ENCODE measurements around the gene VGF.
"Not testable (repeated sequence)": the region's sequence is repeated elsewhere in the genome, so short reads cannot be mapped to it uniquely, and the experiment has no call there.

VGF gene

DNA sequence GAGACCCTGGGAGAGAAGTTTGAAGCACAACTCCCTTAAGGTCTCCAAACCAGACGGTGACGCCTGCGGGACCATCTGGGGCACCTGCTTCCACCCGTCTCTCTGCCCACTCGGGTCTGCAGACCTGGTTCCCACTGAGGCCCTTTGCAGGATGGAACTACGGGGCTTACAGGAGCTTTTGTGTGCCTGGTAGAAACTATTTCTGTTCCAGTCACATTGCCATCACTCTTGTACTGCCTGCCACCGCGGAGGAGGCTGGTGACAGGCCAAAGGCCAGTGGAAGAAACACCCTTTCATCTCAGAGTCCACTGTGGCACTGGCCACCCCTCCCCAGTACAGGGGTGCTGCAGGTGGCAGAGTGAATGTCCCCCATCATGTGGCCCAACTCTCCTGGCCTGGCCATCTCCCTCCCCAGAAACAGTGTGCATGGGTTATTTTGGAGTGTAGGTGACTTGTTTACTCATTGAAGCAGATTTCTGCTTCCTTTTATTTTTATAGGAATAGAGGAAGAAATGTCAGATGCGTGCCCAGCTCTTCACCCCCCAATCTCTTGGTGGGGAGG is 27.6 kb downstream of the VGF start:
- peak overlapping the region; percentile 78 to 93 for H3K27ac Mint-ChIP-seq
- ATAC-seq (no peak), DNase-seq (no peak)
- peak overlapping the region; percentile 60 to 66 for H3K4me3 Mint-ChIP-seq
- peaks cover 69% of the 10 kb centered on the region for H3K4me1 Mint-ChIP-seq
- H3K9me3 Mint-ChIP-seq = no peaks in the 10 kb centered on the region
- H3K27me3 Mint-ChIP-seq = peaks cover 44% of the 10 kb centered on the region

DNA sequence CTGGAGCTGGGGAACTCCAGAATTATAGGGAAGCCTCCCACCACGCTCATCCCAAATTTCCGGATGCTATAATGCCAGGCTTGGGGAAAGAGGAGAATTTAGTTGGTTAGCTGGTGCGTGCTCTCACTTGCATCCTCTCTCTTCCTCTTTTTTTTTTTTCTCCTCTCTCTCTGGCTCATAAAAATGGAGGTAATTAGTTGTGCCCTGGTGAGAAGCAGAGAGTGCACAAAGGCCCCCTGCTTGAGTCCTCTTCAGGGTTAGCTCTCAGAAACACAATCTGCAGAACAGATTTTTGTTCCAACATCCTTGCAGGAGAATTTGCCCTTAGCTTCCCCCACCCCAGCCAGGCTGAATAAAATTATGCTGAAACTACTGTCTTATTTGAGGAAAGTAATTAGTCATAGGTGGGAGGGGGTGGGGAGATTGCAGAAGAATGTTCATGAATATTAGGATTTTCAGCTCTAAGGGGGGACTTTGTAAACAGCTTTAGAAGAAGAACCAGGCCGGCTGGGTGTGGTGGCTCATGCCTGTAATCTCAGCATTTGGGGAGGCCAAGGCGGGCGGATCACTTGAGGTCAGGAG is 30.9 kb downstream of the VGF start:
- Mint-ChIP-seq H3K4me1 (peaks cover 47% of the 10 kb centered on the region), H3K4me3 (no peak overlapping the region), H3K27me3 (peaks cover 70% of the 10 kb centered on the region), H3K27ac (no peak overlapping the region), H3K9me3 (no peaks in the 10 kb centered on the region)
- no peak for DNase-seq
- no peak for ATAC-seq

DNA sequence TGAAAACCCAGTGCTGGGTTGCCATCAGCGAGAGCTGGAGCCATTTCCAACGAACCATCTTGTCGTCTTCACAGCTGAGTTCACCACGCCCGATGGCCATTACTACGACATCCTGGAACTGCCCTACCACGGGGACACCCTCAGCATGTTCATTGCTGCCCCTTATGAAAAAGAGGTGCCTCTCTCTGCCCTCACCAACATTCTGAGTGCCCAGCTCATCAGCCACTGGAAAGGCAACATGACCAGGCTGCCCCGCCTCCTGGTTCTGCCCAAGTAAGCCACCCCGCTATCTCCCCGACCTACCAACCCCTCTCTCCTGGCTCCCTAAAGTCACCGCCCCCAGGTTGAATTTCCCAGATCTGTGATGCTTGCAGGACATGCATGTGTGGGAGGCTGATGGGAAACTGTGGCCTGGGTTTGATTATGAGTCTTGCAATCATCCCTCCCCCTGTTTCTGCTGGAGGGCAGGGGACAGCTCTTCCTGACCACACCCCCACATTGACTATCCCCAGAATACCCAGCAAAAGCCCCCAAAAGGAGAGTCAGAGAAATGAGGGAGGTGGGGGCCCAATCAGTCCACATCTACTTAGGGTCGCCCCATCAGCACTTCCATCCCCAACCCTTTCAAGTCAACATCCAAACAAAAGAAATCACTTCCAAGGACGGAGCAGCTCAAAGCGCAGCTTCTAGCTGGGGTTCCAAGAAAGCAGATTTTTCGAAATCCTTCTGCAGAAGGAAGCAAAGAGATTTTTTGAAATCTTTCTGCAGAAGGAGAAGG is 31.6 kb downstream of the VGF start:
- no peak overlapping the region for H3K27ac Mint-ChIP-seq
- H3K27me3 Mint-ChIP-seq = peaks cover 76% of the 10 kb centered on the region
- peaks cover 43% of the 10 kb centered on the region for H3K4me1 Mint-ChIP-seq
- H3K4me3 Mint-ChIP-seq = no peak overlapping the region
- no peaks in the 10 kb centered on the region for H3K9me3 Mint-ChIP-seq
- ATAC-seq (no peak), DNase-seq (no peak)

DNA sequence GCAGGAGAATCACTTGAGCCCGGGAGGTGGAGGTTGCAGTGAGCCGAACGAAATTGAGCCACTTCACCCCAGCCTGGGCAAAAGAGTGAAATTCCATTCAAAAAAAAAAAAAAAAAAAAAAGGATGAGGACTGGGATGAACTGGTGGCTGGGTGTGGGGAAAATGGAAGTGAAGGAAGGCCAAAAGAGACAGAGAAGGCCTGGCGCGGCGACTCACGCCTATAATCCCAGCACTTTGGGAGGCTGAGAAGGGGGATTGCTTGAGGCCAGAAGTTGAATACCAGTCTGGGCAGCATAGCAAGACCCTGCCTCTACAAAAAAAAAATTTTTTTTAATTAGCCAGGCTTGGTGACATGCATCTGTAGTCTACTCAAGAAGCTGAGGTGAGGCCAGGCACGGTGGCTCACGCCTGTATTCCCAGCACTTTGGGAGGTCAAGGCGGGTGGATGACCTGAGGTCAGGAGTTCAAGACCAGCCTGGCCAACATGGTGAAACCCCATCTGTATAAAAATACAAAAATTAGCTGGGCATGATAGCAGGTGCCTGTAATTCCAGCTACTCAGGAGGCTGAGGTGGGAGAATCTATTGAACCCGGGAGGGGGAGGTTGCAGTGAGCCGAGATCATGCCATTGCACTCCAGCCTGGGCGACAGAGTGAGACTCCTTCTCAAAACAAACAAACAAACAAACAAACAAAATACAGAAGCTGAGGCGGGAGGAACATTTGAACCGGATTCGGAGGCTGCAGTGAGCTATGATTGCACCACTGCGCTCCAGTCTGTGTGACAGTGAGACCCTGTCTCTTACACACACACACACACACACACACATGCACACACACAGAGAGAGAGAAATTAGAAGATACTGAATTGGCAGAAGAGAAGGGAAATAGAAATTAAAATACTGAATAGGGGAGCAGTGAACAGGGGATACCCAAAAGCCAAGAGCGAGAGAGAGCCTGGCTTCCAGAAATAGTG is 32.5 kb downstream of the VGF start:
- not testable (repeated sequence) for H3K9me3 Mint-ChIP-seq, ATAC-seq, H3K27ac Mint-ChIP-seq, H3K4me3 Mint-ChIP-seq, DNase-seq
- peaks cover 84% of the 10 kb centered on the region for H3K27me3 Mint-ChIP-seq
- H3K4me1 Mint-ChIP-seq = peaks cover 40% of the 10 kb centered on the region

DNA sequence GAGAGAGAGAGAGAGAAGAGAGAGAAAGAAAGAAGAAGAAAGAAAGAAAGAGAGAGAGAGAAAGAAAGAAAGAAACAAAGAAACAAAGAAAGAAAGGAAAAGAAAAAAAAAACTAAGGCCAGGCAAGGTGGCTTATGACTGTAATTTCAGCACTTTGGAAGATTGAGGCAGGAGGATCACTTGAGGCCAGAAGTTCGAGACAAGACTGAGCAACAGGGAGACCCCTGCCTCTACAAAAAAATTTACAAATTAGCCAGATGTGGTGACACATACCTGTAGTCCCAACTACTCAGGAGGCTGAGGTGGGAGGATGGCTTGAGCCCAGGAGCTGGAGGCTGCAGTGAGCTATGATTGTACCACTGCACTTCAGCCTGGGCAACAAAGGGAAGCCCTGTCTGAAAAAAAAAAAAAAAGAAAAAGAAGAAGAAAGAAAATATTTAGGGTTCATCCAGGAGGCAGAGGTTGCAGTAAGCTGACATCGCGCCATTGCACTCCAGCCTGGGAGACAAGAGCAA is 35.7 kb downstream of the VGF start:
- Mint-ChIP-seq H3K27me3 (peaks cover 91% of the 10 kb centered on the region), H3K9me3 (no peaks in the 10 kb centered on the region), H3K4me3 (no peak overlapping the region), H3K27ac (no peak overlapping the region), H3K4me1 (peaks cover 50% of the 10 kb centered on the region)
- DNase-seq = no peak
- ATAC-seq = no peak

DNA sequence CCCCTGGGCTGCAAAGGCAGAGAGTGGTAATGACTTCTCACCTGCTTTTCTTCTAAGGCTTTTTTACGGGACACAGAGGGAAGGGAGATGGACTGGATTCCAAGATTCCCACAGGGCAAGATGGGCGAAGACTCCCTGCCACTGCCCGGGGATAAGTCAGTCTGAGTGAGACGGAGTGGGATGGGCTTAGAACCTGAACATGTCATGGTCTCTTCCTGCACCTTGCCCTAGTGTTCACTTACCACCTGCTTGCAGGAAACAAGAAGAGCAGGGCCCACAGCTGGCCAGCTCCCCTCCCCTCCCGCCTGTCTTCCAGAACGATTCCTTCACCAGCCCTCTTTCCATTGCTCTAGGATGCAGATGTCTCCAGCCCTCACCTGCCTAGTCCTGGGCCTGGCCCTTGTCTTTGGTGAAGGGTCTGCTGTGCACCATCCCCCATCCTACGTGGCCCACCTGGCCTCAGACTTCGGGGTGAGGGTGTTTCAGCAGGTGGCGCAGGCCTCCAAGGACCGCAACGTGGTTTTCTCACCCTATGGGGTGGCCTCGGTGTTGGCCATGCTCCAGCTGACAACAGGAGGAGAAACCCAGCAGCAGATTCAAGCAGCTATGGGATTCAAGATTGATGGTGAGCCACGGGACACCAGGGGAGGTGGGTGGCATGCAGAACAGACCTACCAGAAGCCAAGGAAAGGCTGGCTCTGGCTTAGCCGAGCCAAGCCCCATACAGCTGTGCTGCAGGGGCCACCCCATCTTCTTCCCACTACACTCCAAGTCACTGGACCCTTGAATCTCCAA is 37.1 kb downstream of the VGF start:
- no peaks in the 10 kb centered on the region for H3K9me3 Mint-ChIP-seq
- ATAC-seq (no peak), DNase-seq (no peak)
- no peak overlapping the region for H3K4me3 Mint-ChIP-seq
- H3K27ac Mint-ChIP-seq = no peak overlapping the region
- peaks cover 47% of the 10 kb centered on the region for H3K4me1 Mint-ChIP-seq
- peaks cover 89% of the 10 kb centered on the region for H3K27me3 Mint-ChIP-seq

DNA sequence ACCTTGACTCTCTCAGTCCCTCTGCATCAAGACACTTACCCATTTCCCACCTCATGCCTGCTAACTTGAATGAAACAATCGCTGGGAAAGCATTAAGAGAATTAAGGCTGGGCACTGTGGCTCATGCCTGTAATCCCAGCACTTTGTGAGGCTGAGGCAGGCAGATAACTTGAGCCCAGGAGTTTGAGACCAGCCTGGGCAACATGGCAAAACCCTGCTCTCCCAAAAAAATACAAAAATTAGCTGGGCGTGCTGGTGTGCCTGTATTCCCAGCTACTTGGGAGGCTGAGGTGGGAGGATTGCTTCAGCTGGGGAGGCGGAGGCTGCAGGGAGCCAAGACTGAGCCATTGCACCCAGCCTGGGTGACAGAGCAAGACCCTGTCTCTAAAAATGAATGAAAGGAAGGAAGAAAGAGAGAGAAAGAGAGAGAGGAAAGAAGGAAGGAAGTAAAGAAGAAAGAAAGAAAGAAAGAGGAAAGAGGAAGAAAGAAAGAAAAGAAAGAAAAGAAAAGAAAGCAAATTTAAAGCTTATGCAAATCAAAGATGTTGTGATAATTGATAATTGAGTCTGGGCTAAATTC is 37.8 kb downstream of the VGF start:
- Mint-ChIP-seq H3K4me3 (peak overlapping the region; percentile 63 to 77), H3K9me3 (no peaks in the 10 kb centered on the region), H3K27me3 (peaks cover 91% of the 10 kb centered on the region), H3K4me1 (peaks cover 54% of the 10 kb centered on the region), H3K27ac (no peak overlapping the region)
- DNase-seq = no peak
- ATAC-seq = no peak

DNA sequence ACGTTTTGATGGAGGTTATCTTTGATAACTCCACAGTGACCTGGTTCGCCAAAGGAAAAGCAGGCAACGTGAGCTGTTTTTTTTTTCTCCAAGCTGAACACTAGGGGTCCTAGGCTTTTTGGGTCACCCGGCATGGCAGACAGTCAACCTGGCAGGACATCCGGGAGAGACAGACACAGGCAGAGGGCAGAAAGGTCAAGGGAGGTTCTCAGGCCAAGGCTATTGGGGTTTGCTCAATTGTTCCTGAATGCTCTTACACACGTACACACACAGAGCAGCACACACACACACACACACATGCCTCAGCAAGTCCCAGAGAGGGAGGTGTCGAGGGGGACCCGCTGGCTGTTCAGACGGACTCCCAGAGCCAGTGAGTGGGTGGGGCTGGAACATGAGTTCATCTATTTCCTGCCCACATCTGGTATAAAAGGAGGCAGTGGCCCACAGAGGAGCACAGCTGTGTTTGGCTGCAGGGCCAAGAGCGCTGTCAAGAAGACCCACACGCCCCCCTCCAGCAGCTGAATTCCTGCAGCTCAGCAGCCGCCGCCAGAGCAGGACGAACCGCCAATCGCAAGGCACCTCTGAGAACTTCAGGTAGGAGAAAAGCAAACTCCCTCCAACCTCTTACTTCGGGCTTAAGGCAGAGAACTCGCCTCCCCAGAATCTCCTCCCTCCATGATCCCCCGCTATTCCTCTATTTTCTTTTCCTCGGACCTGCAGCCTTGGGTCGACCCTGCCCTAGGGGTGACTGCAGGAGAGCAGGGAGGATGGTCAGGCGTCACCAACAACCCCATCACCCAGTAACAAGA is 38.5 kb downstream of the VGF start, which contains the start of gene SERPINE1:
Gene SERPINE1 (plus strand): TSS at position 454 of the 809 bp plus-strand sequence. CDS start 1,290 bp downstream, outside the sequence.
- Mint-ChIP-seq H3K4me3 (peak within 1 kb of the TSS; percentile 63 to 77), H3K4me1 (peaks cover 61% of the 10 kb centered on the region), H3K9me3 (no peaks in the 10 kb centered on the region), H3K27me3 (peaks cover 91% of the 10 kb centered on the region), H3K27ac (peak within 1 kb of the TSS in 1 of 2 donors; percentile 36)
- ATAC-seq (peak; percentile 86), DNase-seq (peak; percentile 54 to 64)

DNA sequence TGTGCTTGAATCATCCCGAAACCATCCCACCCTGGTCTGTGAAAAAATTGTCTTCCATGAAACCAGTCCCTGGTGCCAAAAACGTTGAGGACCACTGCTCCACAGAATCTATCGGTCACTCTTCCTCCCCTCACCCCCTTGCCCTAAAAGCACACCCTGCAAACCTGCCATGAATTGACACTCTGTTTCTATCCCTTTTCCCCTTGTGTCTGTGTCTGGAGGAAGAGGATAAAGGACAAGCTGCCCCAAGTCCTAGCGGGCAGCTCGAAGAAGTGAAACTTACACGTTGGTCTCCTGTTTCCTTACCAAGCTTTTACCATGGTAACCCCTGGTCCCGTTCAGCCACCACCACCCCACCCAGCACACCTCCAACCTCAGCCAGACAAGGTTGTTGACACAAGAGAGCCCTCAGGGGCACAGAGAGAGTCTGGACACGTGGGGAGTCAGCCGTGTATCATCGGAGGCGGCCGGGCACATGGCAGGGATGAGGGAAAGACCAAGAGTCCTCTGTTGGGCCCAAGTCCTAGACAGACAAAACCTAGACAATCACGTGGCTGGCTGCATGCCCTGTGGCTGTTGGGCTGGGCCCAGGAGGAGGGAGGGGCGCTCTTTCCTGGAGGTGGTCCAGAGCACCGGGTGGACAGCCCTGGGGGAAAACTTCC is 39.2 kb downstream of the VGF start:
- peak; percentile 68 for ATAC-seq
- peak overlapping the region in 1 of 2 donors; percentile 36 for H3K27ac Mint-ChIP-seq
- H3K9me3 Mint-ChIP-seq = no peaks in the 10 kb centered on the region
- peaks cover 93% of the 10 kb centered on the region for H3K27me3 Mint-ChIP-seq
- peaks cover 66% of the 10 kb centered on the region for H3K4me1 Mint-ChIP-seq
- peak overlapping the region; percentile 37 to 77 for H3K4me3 Mint-ChIP-seq
- peak in 1 of 2 donors; percentile 44 for DNase-seq

DNA sequence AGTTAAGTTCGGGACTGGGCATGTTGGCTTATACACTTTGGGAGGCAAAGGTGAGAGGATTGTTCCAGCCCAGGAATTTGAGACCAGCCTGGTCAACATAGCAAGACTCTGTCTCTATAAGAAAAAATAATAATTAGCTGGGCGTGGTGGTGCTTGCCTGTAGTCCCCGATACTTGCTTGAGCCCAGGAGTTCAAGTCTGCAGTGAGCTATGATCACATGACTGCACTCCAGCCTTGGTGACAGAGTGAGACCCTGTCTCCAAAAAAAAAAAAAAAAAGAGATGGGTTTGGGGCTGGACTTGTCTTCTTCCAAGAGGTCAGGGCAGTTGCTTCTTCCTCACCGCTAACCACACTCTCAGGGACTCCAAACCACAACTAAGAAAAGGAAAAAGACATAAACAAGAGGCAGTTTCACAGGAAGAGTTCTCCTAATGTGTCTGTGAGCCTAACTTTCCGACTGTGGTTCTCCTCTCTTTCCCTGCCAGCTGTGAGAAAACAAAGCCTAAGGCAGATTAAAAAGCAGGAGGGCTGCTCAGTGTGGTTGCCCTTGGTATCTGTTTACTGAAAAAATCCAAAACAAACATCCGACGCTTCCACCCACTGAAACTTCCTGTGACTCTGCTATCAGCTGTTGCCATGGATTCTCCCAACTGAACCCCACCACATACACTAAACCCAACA is 40.9 kb downstream of the VGF start:
- ATAC-seq = no peak

DNA sequence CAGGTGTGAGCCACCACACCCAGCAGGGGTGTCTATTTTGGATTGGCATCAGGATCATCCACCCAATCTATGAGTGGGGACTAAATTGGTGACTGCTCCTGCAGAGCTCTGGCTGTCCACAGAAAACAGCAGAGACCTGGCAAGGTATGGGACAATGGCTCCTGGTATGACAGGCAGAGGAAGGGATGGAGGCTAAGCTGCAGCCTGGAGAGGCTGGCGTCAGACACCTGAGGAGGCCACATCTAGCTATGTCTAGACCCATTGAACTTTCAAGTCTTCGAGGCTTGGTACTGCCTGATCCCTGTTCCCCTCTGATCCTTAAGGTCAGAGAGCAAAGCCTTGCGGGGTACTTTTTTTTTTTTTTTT is 41.7 kb downstream of the VGF start:
- DNase-seq (no peak), ATAC-seq (no peak)
- peaks cover 98% of the 10 kb centered on the region for H3K27me3 Mint-ChIP-seq
- H3K9me3 Mint-ChIP-seq = no peaks in the 10 kb centered on the region
- peak overlapping the region in 1 of 2 donors; percentile 61 for H3K27ac Mint-ChIP-seq
- no peak overlapping the region for H3K4me3 Mint-ChIP-seq
- H3K4me1 Mint-ChIP-seq = peaks cover 75% of the 10 kb centered on the region

More for the DNA sequence above, 40.9 kb downstream of the VGF start:
- peaks cover 74% of the 10 kb centered on the region for H3K4me1 Mint-ChIP-seq
- peaks cover 97% of the 10 kb centered on the region for H3K27me3 Mint-ChIP-seq
- no peaks in the 10 kb centered on the region for H3K9me3 Mint-ChIP-seq
- peak overlapping the region in 1 of 2 donors; percentile 72 for H3K27ac Mint-ChIP-seq
- DNase-seq = no peak
- H3K4me3 Mint-ChIP-seq = peak overlapping the region; percentile 41 to 50

DNA sequence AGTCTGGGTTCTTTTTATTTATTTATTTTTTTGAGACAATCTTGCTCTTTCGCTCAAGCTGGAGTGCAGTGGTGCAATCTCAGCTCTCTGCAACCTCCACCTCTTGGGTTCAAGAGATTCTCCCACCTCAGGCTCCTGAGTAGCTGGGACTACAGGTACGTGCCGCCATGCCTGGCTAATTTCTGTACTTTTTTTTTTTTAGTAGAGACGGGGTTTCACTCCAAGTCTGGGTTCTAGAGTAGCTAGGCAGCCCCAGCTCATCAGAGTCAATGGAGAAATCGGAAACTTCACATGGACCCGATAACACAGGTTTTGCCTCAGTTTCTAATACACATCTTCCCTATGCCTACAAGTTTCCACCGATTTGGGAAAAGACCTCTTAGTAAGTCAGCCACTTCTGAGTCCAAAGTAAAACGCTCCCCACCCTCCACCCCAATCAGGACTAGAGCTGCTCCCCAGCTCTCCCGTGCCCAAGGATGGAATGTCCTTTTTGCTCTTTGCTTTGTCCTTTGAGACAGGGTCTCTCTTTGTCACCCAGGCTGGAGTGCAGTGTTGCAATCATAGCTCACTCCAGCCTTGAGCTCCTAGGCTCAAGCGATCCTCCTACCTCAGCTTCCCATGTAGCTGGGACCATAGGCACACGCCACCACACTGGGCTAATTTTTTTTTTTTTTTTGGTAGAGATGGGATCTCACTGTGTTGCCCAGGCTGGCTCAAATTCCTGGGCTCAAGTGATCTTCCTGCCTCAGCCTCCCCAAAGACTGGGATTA is 42.3 kb downstream of the VGF start:
- no peak overlapping the region for H3K4me3 Mint-ChIP-seq
- peaks cover 98% of the 10 kb centered on the region for H3K27me3 Mint-ChIP-seq

More for the DNA sequence above, 42.3 kb downstream of the VGF start:
- DNase-seq = no peak
- H3K27ac Mint-ChIP-seq = peak overlapping the region in 1 of 2 donors; percentile 90
- peaks cover 72% of the 10 kb centered on the region for H3K4me1 Mint-ChIP-seq
- ATAC-seq = no peak
- no peaks in the 10 kb centered on the region for H3K9me3 Mint-ChIP-seq

Measured in stimulated activated naive CD8-positive, alpha-beta T cell treated with anti-CD3 and anti-CD28 coated beads, Interleukin-15, amount 100 ng/mL, for 72 hours (primary cell).